Putamen (tissue), 1 donor: ENCODE results near the gene LAPTM5.

Experiments used
- DNase-seq: peaks from one replicate; pipeline ENCODE4 v3.0.0-alpha.2; 2016; ENCODE audit warnings: low spot score

LAPTM5 gene

GRCh38 chr1:30742300-30742962 is 15.1 kb downstream of the LAPTM5 start:
- DNase-seq: no peak

GRCh38 chr1:30741239-30741894 is 16.2 kb downstream of the LAPTM5 start:
- no peak for DNase-seq

GRCh38 chr1:30740251-30741238 is 17.0 kb downstream of the LAPTM5 start:
- DNase-seq: no peak

GRCh38 chr1:30739601-30740000 is 18.0 kb downstream of the LAPTM5 start:
- no peak for DNase-seq

- DNase-seq: no peak
Observed at GRCh38 chr1:30738715-30739559, 18.6 kb downstream of the LAPTM5 start.

- DNase-seq: no peak
Observed at GRCh38 chr1:30738040-30738714, 19.4 kb downstream of the LAPTM5 start.

GRCh38 chr1:30737357-30738039 is 20.1 kb downstream of the LAPTM5 start:
- DNase-seq: no peak

- DNase-seq: no peak
Observed at GRCh38 chr1:30735668-30736498, 21.7 kb downstream of the LAPTM5 start.

GRCh38 chr1:30735124-30735523 is 22.4 kb downstream of the LAPTM5 start:
- DNase-seq: no peak

GRCh38 chr1:30734580-30734979 is 23.0 kb downstream of the LAPTM5 start:
- DNase-seq: no peak

GRCh38 chr1:30734106-30734505 is 23.5 kb downstream of the LAPTM5 start:
- DNase-seq: no peak

- DNase-seq: no peak
Observed at GRCh38 chr1:30733493-30733892, 24.1 kb downstream of the LAPTM5 start.

- no peak for DNase-seq
Observed at GRCh38 chr1:30732277-30732996, 25.1 kb downstream of the LAPTM5 start.

GRCh38 chr1:30731806-30732276 is 25.7 kb downstream of the LAPTM5 start:
- no peak for DNase-seq

- no peak for DNase-seq
Observed at GRCh38 chr1:30731109-30731805, 26.3 kb downstream of the LAPTM5 start.

GRCh38 chr1:30730346-30731108 is 27.0 kb downstream of the LAPTM5 start:
- no peak for DNase-seq

GRCh38 chr1:30729901-30730300 is 27.7 kb downstream of the LAPTM5 start:
- DNase-seq: no peak
